HEK293T (cell line): Measurements from ENCODE around the gene KCNJ16.

Experiments
- HDGF ChIP-seq: fragments of 450-650 bp; IDR thresholded peaks from 2 replicates; pipeline ENCODE4 v1.6.1; 2017; ENCODE audit warnings: antibody characterized with exemption, borderline replicate concordance
- NFRKB ChIP-seq: fragments of 450-650 bp; IDR thresholded peaks from 2 replicates; pipeline ENCODE4 v1.6.1; 2016; ENCODE audit warnings: mild to moderate bottlenecking, moderate library complexity
- SP1 ChIP-seq: fragments of 450-650 bp; IDR thresholded peaks from 2 replicates; pipeline ENCODE4 v1.6.1; 2017

DNA sequence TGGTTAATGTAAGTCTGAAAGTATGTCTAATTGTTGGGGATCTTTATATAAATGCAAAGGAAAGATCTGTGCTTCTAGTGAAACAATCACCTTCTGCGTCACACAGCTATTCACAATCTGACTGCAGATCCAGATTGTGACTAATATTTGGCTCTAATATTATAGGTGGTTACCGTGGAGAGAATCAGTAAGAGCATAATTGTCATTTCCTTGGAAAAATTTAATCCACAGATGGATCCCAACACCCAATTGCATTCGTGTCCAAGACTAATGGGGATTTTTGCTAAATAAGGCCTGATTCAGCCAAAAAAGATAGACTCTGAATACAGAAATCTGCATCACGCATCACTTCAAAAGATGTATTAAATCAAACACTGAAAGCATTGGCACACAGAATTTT is 91.6 kb downstream of the KCNJ16 start:
- TF ChIP-seq NFRKB (no peak), HDGF (no peak), SP1 (no peak)
